Mesenchymal stem cell (in vitro differentiated cells and primary cell): ENCODE results near the gene RTN4.
A peak's percentile ranks its signal among the peaks of the same experiment; 100 is the strongest.

Experiments used
- DNase-seq: peaks from one replicate; pipeline ENCODE4 v3.0.0-alpha.2; 2013
- H2AFZ ChIP-seq: one replicate; pipeline ENCODE4 v1.6.1; 2013; ENCODE audit warnings: low read depth, mild to moderate bottlenecking, control low read depth, inconsistent platforms, low read length, moderate library complexity
- H2AK5ac ChIP-seq: 2 replicates; pipeline ENCODE4 v1.6.1; 2013; ENCODE audit warnings: low read length, moderate library complexity, mild to moderate bottlenecking, inconsistent platforms; ENCODE audit not compliant: severe bottlenecking
- H2BK120ac ChIP-seq: one replicate; pipeline ENCODE4 v1.6.1; 2013; ENCODE audit warnings: low read depth, mild to moderate bottlenecking, inconsistent platforms, low read length, moderate library complexity
- H2BK12ac ChIP-seq, 2 experiments: one replicate each; pipeline ENCODE4 v1.6.1; 2013; ENCODE audit warnings: inconsistent platforms in 2 of 2, low read length in 2 of 2, mild to moderate bottlenecking in 2 of 2, moderate library complexity in 2 of 2, control low read depth in 1 of 2
- H2BK15ac ChIP-seq: one replicate; pipeline ENCODE4 v1.6.1; 2013; ENCODE audit warnings: mild to moderate bottlenecking, low read depth, inconsistent platforms; ENCODE audit not compliant: poor library complexity, severe bottlenecking
- H2BK5ac ChIP-seq: 2 replicates; pipeline ENCODE4 v1.6.1; 2013; ENCODE audit warnings: low read depth, mild to moderate bottlenecking, low read length, control low read depth, inconsistent platforms; ENCODE audit not compliant: poor library complexity, severe bottlenecking
- H3K14ac ChIP-seq, 2 experiments: one replicate each; pipeline ENCODE4 v1.6.1; 2013; ENCODE audit warnings: inconsistent platforms in 2 of 2, low read length in 2 of 2, control low read depth in 1 of 2, mild to moderate bottlenecking in 1 of 2, moderate library complexity in 1 of 2
- H3K18ac ChIP-seq, 2 experiments: one replicate each; pipeline ENCODE4 v1.6.1; 2013; ENCODE audit warnings: inconsistent platforms in 2 of 2, low read length in 2 of 2, control low read depth in 1 of 2, low read depth in 1 of 2, mild to moderate bottlenecking in 1 of 2
- H3K23ac ChIP-seq, 2 experiments: one replicate each; pipeline ENCODE4 v1.6.1; 2013; ENCODE audit warnings: inconsistent platforms in 2 of 2, low read length in 2 of 2, mild to moderate bottlenecking in 2 of 2, moderate library complexity in 2 of 2, control low read depth in 1 of 2
- H3K27ac ChIP-seq: 2 replicates; pipeline ENCODE4 v1.5.1; 2013; ENCODE audit warnings: mild to moderate bottlenecking, moderate library complexity, low read length, control low read depth, inconsistent platforms; ENCODE audit not compliant: poor library complexity, severe bottlenecking
- H3K27me3 ChIP-seq, 2 experiments: 2 replicates each; pipeline versions ENCODE4 v1.6.1 to v1.7.0; 2013; ENCODE audit warnings: low read length in 2 of 2, mild to moderate bottlenecking in 2 of 2, moderate library complexity in 2 of 2, control low read depth in 1 of 2, inconsistent platforms in 1 of 2; ENCODE audit not compliant: control insufficient read depth in 1 of 2, insufficient read depth in 1 of 2
- H3K36me3 ChIP-seq, 2 experiments: 2 replicates each; pipeline versions ENCODE4 v1.6.1 to v1.7.0; 2013; ENCODE audit warnings: low read length in 2 of 2, control low read depth in 1 of 2, inconsistent platforms in 1 of 2, low read depth in 1 of 2, mild to moderate bottlenecking in 1 of 2; ENCODE audit not compliant: insufficient read depth in 2 of 2, control insufficient read depth in 1 of 2
- H3K4ac ChIP-seq, 2 experiments: one replicate each; pipeline ENCODE4 v1.6.1; 2013; ENCODE audit warnings: inconsistent platforms in 2 of 2, low read length in 2 of 2, mild to moderate bottlenecking in 2 of 2, moderate library complexity in 2 of 2, control low read depth in 1 of 2, low read depth in 1 of 2
- H3K4me1 ChIP-seq: 2 replicates; pipeline ENCODE4 v1.6.1; 2013; ENCODE audit warnings: low read depth, low read length, control low read depth; ENCODE audit not compliant: control insufficient read depth, insufficient read depth
- H3K4me2 ChIP-seq: 2 replicates; pipeline ENCODE4 v1.6.1; 2013; ENCODE audit warnings: low read length, mild to moderate bottlenecking, inconsistent platforms; ENCODE audit not compliant: poor library complexity, severe bottlenecking
- H3K4me3 ChIP-seq, 2 experiments: 2 replicates each; pipeline versions ENCODE4 v1.5.1 to v1.7.0; 2013; ENCODE audit warnings: low read length in 2 of 2, mild to moderate bottlenecking in 2 of 2, control low read depth in 1 of 2, low read depth in 1 of 2; ENCODE audit not compliant: insufficient read depth in 1 of 2
- H3K79me1 ChIP-seq: replicated peaks from 2 replicates; pipeline ENCODE4 v1.6.1; 2013; ENCODE audit warnings: mild to moderate bottlenecking, control low read depth, low read length, inconsistent platforms; ENCODE audit not compliant: poor library complexity, severe bottlenecking
- H3K9ac ChIP-seq: 2 replicates; pipeline ENCODE4 v1.7.0; 2013; ENCODE audit warnings: mild to moderate bottlenecking, low read length, moderate library complexity
- H3K9me3 ChIP-seq: 2 replicates; pipeline ENCODE4 v1.7.0; 2013; ENCODE audit warnings: mild to moderate bottlenecking, low read length; ENCODE audit not compliant: control insufficient read depth
- H4K8ac ChIP-seq: one replicate; pipeline ENCODE4 v1.6.1; 2013; ENCODE audit warnings: inconsistent platforms, mild to moderate bottlenecking, low read length, moderate library complexity
- H4K91ac ChIP-seq: one replicate; pipeline ENCODE4 v1.6.1; 2013; ENCODE audit warnings: mild to moderate bottlenecking, low read length, inconsistent platforms
- WGBS: methylation state at CpG from one replicate; pipeline ENCODE4 v1.1.7; 2013; ENCODE audit warnings: mixed read lengths; 5-methylcytosine and 5-hydroxymethylcytosine counted together

RTN4 gene

DNA sequence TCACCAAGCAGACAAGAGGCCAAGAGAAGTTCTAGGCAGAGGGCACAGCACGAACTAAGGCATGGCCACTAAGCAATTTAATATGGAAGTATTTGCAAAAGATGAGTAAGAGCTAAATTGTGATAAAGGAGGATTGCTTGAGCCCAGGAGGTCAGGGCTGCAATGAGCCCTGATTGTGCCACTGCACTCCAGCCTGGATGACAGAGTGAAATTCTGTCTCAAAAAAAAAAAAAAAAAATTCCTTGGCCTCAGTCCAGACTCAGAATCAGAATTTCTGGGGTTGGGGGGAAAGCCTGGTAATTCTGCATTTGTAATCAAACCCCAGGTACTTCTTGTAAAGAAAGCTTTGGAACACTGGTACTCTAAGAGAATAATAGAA lies 46.8 kb upstream of the RTN4 start:
- Histone ChIP-seq H3K14ac (no peak overlapping the region), H2BK15ac (no peak overlapping the region), H3K4me3 (no peak overlapping the region), H3K4ac (peak overlapping the region in 1 of 2 experiments; percentile 54), H3K27ac (no peak overlapping the region), H2AK5ac (peak overlapping the region; percentile 15), H3K9me3 (no peaks in the 10 kb centered on the region), H4K8ac (no peak overlapping the region), H2BK12ac (no peak overlapping the region), H3K4me2 (no peak overlapping the region), H3K18ac (peak overlapping the region in 1 of 2 experiments; percentile 46), H2BK120ac (no peak overlapping the region), H3K79me1 (no peaks in the 10 kb centered on the region), H2AFZ (no peak overlapping the region), H3K27me3 (no peaks in the 10 kb centered on the region), H3K23ac (no peak overlapping the region), H3K36me3 (no peaks in the 10 kb centered on the region), H4K91ac (no peak overlapping the region), H2BK5ac (no peak overlapping the region), H3K9ac (no peak overlapping the region), H3K4me1 (no peaks in the 10 kb centered on the region)
- 58% methylated on average over 1 of the region's 1 CpG for WGBS
- no peak for DNase-seq

GRCh38 chr2:55096586-55096985 lies 46.3 kb upstream of the RTN4 start:
- DNase-seq, result no peak
- WGBS, result 100% methylated on average over 3 of the region's 3 CpGs
- no peaks in the 10 kb centered on the region for H3K4me1 ChIP-seq

GRCh38 chr2:55093381-55093780 lies 43.1 kb upstream of the RTN4 start:
- 7% methylated on average over 3 of the region's 4 CpGs for WGBS

More at GRCh38 chr2:55096586-55096985, 46.3 kb upstream of the RTN4 start:
- Histone ChIP-seq H2BK15ac (no peak overlapping the region), H3K36me3 (no peaks in the 10 kb centered on the region), H3K79me1 (no peaks in the 10 kb centered on the region), H3K4me3 (no peak overlapping the region), H3K9me3 (no peaks in the 10 kb centered on the region), H2AFZ (no peak overlapping the region), H3K27me3 (no peaks in the 10 kb centered on the region), H4K91ac (no peak overlapping the region), H3K18ac (peak overlapping the region; percentile 1 to 46), H3K23ac (no peak overlapping the region), H3K4ac (peak overlapping the region in 1 of 2 experiments; percentile 22), H2BK5ac (no peak overlapping the region), H3K27ac (no peak overlapping the region), H4K8ac (no peak overlapping the region), H2BK12ac (peak overlapping the region in 1 of 2 experiments; percentile 76), H2BK120ac (peak overlapping the region; percentile 12), H2AK5ac (no peak overlapping the region), H3K4me2 (no peak overlapping the region), H3K14ac (no peak overlapping the region), H3K9ac (no peak overlapping the region)

GRCh38 chr2:55092439-55092838 lies 42.2 kb upstream of the RTN4 start:
- Histone ChIP-seq H3K27me3 (no peaks in the 10 kb centered on the region), H3K9me3 (no peaks in the 10 kb centered on the region), H3K4me1 (no peaks in the 10 kb centered on the region), H3K23ac (no peak overlapping the region), H3K4ac (no peak overlapping the region), H3K14ac (no peak overlapping the region), H2BK120ac (no peak overlapping the region), H3K4me3 (no peak overlapping the region), H2BK5ac (no peak overlapping the region), H3K18ac (peak overlapping the region in 1 of 2 experiments; percentile 5), H2AK5ac (no peak overlapping the region), H3K79me1 (no peaks in the 10 kb centered on the region), H3K36me3 (no peaks in the 10 kb centered on the region), H2BK12ac (peak overlapping the region; percentile 9 to 15), H4K91ac (no peak overlapping the region), H4K8ac (no peak overlapping the region), H3K4me2 (no peak overlapping the region), H2BK15ac (no peak overlapping the region), H3K9ac (no peak overlapping the region), H2AFZ (no peak overlapping the region), H3K27ac (no peak overlapping the region)
- WGBS, result 98% methylated on average over 6 of the region's 6 CpGs
- no peak for DNase-seq

More at GRCh38 chr2:55093381-55093780, 43.1 kb upstream of the RTN4 start:
- H2BK15ac ChIP-seq, result no peak overlapping the region
- H2BK120ac ChIP-seq, result no peak overlapping the region
- no peak overlapping the region for H4K8ac ChIP-seq
- no peaks in the 10 kb centered on the region for H3K79me1 ChIP-seq
- no peak overlapping the region for H2BK5ac ChIP-seq
- no peak overlapping the region for H2AFZ ChIP-seq
- no peak overlapping the region for H2AK5ac ChIP-seq
- H3K23ac ChIP-seq, result no peak overlapping the region
- H3K9me3 ChIP-seq, result no peaks in the 10 kb centered on the region
- H3K4me1 ChIP-seq, result no peaks in the 10 kb centered on the region
- H4K91ac ChIP-seq, result no peak overlapping the region
- H2BK12ac ChIP-seq, result peak overlapping the region in 1 of 2 experiments; percentile 50
- H3K4ac ChIP-seq, result no peak overlapping the region
- peak; percentile 86 for DNase-seq
- H3K4me3 ChIP-seq, result no peak overlapping the region
- peak overlapping the region; percentile 69 for H3K27ac ChIP-seq
- no peak overlapping the region for H3K4me2 ChIP-seq
- no peak overlapping the region for H3K9ac ChIP-seq
- peak overlapping the region in 1 of 2 experiments; percentile 53 for H3K18ac ChIP-seq
- H3K14ac ChIP-seq, result no peak overlapping the region
- H3K27me3 ChIP-seq, result no peaks in the 10 kb centered on the region
- H3K36me3 ChIP-seq, result no peaks in the 10 kb centered on the region
